OCI-LY3 (cell line): ENCODE measurements around the gene XCR1.

Source experiments
- EZH2phosphoT487 ChIP-seq: fragments of 200-600 bp; shearing (Covaris generic); IDR thresholded peaks from 2 replicates; pipeline ENCODE4 v1.6.1; 2018; ENCODE audit warnings: antibody characterized with exemption, mixed run types, low read depth
- TF ChIP-seq, protein P1 (sequence below): fragments of 200-600, 300-600 bp; sonication (generic); IDR thresholded peaks from 2 replicates; pipeline ENCODE4 v1.5.1; 2014; ENCODE audit warnings: antibody characterized with exemption, low read length, low read depth

DNA sequence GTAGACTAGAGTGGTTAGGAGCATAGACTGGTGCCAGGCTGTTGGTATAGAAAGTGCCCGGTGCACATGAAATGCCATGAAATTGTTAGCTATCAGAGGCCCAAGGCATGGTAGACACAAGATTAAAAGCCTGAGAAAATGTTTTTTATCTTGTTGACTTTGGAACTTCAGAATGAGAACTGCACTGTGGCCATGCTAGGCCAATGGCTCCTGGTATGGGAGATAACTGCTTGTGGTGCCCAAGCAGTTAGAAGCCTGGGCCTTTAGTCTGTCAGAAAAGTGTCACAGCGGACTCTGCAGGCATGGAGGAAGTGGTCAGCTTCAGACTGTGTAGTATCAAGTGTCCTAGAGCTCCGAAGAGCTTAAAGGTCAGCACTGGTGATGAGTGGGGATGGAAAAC, 43.5 kb downstream of the XCR1 start:
- TF ChIP-seq, protein P1, sequence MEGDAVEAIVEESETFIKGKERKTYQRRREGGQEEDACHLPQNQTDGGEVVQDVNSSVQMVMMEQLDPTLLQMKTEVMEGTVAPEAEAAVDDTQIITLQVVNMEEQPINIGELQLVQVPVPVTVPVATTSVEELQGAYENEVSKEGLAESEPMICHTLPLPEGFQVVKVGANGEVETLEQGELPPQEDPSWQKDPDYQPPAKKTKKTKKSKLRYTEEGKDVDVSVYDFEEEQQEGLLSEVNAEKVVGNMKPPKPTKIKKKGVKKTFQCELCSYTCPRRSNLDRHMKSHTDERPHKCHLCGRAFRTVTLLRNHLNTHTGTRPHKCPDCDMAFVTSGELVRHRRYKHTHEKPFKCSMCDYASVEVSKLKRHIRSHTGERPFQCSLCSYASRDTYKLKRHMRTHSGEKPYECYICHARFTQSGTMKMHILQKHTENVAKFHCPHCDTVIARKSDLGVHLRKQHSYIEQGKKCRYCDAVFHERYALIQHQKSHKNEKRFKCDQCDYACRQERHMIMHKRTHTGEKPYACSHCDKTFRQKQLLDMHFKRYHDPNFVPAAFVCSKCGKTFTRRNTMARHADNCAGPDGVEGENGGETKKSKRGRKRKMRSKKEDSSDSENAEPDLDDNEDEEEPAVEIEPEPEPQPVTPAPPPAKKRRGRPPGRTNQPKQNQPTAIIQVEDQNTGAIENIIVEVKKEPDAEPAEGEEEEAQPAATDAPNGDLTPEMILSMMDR: no peak
- TF ChIP-seq EZH2phosphoT487: no peak
